Keratinocyte (primary cell): ENCODE measurements around the gene RTN4IP1.

Experiments
- CTCF ChIP-seq, 3 experiments: IDR thresholded peaks in 1 of 3; conservative IDR thresholded peaks in 1 of 3; optimal IDR thresholded peaks in 1 of 3; 2 replicates in 2 of 3; 3 replicates in 1 of 3; pipeline versions ENCODE3 to v1.5.1; 2011; ENCODE audit warnings: low read length in 3 of 3, mild to moderate bottlenecking in 3 of 3, moderate library complexity in 2 of 3, control low read depth in 1 of 3, inconsistent platforms in 1 of 3; ENCODE audit not compliant: insufficient read depth in 2 of 3; ENCODE audit errors: extremely low read depth in 1 of 3
- EZH2 ChIP-seq: IDR thresholded peaks from one replicate; pipeline ENCODE4 v1.6.1; 2012; ENCODE audit warnings: inconsistent platforms, mild to moderate bottlenecking, low read length, moderate library complexity

- no peak for TF ChIP-seq EZH2
- TF ChIP-seq CTCF (optimal IDR thresholded peaks at IDR 0.05 in 1 of 3, IDR thresholded peaks at IDR 0.05 in 1 of 3, conservative IDR thresholded peaks at IDR 0.05 in 1 of 3; ENCODE audit: extremely low read depth in 1 of 3, insufficient read depth in 2 of 3, low read length in 3 of 3), result no peak
These were observed 99.9 kb downstream of the RTN4IP1 start for GRCh38 chr6:106529438-106529837.
